GM18867 (cell line): Measurements from ENCODE around the gene FBXW10.
"Not testable (repeated sequence)": the region's sequence is repeated elsewhere in the genome, so short reads cannot be mapped to it uniquely, and the experiment has no call there.

Experiments
- ATAC-seq: cut with Tn5 transposase; IDR thresholded peaks from one replicate; pipeline ENCODE4 v1.9.1; 2021; ENCODE audit warnings: mild to moderate bottlenecking, moderate library complexity; ENCODE audit not compliant: unreplicated experiment

Gene FBXW10

DNA sequence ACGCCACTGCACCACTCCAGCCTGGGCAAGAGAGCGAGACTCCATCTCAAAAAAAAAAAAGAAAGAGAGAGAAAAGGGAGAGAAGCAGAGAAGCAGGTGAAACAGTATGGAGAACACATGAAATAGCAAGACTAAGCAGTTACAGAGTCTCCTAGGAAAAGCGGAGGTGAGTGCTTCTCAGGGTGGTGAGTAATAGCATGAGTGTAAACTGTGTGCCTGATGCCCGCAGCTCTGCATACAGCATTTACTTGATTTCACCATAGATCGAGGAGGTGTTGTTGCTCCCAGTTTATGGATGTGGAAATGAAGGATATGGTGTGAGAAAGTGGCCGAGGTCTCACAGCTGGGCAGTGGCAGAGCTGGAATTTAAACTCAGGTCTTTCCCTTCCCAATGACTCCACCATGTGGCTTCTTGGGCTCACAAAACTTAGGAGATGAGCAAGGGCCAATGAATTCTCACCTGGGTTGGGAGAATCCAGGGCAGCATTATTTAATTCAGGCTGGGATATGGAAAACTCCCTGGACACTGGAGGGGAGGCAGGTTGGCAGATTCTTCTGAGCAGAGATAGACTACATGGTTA is 10.1 kb downstream of the FBXW10 start:
- not testable (repeated sequence) for ATAC-seq

DNA sequence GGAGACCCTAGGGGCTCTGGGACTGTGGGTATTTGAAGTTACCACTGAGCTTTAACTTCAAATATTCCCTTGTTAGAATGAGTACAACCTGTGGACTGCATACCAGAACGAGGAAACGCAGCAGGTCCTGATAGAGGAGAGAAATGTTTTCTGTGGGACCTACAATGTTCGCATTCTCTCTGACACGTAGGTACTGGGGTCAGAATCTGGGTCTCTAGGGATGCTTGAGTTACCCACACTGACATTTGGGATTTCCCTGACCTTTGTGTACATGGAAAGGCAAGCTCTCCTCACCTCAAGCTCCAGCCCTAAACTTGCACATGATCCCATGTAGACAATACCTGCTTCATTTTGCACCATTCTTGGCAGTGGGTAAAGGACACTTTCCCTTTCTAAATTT is 12.1 kb downstream of the FBXW10 start:
- not testable (repeated sequence) for ATAC-seq

DNA sequence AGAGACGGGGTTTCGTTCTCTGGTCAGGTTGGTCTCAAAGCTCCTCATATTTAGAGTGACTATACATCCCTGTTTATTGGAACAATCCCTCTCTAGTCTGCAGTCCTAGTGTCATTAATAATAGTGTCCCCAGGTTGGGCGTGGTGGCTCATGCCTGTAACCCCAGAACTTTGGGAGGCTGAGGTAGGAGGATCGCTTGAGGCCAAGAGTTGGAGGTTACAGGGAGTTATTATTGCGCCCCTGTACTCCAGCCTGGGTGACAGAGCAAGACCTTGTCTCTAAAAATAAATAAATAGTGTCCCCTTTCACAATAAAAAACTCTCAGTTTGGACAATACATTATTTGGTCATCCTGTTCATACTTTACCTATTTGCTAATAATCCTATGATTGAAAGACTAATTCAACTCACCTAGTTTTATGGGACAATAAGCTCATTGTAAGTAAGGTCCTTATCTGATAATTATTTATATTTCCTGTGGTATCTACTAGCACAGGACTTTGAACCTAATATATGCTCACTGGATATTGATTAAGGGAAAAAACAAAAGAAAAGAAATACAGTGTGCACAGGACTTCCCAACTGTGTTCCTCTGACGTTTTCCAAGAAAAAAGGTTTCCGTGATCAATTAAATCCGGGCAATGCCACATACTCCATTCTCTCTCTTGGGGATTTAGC is 13.7 kb downstream of the FBXW10 start:
- ATAC-seq, result not testable (repeated sequence)

DNA sequence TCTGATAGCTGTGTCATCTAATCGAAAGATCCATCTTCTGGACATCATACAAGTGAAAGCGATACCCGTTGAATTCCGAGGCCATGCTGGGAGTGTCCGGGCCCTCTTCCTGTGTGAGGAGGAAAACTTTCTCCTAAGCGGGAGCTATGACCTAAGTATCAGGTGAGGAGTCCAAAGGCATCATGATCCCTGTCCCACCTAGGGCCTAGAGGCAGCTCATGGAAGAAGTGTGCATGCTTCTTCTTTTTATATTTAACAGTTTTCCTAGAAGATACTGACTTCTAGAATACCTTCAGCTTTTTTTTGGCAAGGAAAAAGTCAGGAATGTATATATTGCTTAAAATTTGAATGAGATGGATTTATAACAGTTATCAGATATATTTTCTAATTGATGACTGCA is 14.5 kb downstream of the FBXW10 start:
- not testable (repeated sequence) for ATAC-seq

DNA sequence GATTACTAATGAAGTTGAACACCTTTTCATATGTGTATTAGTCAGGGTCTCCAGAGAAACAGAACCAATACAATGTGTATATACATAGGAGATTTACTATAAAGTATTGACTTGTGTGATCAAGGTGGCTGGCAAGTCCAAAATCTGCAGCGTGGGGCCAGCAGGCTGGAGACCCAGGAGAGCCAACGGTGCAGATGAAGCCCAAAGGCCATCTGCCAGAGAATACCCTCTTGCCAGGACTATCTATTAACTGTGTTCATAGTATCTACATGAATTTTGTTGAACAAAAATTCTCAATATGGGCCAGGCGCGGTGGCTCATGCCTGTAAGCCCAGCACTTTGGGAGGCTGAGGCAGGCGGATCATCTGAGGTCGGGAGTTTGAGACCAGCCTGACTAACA is 16.4 kb downstream of the FBXW10 start:
- ATAC-seq, result not testable (repeated sequence)

DNA sequence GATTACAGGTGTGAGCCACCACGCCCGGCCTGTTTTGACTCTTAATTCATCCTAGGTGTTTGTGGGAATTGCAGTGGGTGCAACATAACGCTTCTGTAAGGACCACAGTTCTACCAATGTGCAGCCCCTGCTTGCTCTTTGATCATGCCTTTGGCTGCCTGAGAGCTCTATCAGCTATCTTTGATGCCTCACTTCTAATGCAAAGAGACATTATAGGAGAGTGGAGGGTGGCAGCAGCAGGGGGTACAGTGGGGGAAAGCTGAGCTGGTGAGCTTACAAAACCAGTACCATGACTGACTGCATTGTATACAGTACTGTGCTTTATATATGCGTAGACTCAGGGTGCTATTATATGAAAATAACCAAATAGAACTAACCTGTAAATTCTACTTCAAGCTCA is 26.7 kb downstream of the FBXW10 start:
- ATAC-seq, result not testable (repeated sequence)

DNA sequence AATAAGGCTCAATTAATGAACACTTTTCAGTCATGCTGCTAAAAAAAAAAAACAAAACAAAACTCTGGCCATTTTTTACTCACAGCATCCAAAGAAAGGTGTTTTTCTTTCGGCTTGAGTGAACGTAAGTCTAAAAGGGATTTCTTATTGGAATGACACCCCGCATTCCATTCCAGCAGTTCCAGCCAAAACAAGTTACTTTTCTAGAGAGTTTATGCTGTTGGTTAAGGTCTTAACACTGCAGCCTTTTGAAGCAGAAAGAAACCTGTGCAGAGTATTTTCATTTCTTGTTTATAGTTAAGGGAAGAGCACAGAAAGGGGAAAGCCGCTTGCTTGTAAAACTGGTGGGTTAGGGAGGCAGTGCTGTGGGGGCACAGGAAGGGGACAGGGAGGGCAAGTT is 27.2 kb downstream of the FBXW10 start:
- ATAC-seq, result not testable (repeated sequence)

DNA sequence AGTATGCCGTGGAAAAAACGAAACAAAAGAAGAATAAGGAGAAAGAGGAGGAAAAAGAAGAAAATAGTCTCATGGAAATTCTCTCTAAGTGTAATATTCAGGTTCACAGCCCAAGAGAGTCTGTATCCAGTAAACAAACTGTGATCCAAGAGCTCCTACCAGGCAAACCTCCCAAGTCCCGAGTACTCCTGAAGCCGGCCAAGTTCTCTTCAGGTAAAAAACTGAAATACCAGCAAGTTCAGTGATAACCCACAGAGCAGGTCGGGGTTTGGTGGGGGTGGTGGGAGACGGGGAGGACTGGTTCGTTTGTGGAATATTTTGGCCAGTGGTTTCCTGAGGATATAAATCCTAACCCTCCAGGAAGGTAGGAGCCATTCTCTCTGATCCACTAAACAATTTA is 28.6 kb downstream of the FBXW10 start:
- no peak for ATAC-seq

DNA sequence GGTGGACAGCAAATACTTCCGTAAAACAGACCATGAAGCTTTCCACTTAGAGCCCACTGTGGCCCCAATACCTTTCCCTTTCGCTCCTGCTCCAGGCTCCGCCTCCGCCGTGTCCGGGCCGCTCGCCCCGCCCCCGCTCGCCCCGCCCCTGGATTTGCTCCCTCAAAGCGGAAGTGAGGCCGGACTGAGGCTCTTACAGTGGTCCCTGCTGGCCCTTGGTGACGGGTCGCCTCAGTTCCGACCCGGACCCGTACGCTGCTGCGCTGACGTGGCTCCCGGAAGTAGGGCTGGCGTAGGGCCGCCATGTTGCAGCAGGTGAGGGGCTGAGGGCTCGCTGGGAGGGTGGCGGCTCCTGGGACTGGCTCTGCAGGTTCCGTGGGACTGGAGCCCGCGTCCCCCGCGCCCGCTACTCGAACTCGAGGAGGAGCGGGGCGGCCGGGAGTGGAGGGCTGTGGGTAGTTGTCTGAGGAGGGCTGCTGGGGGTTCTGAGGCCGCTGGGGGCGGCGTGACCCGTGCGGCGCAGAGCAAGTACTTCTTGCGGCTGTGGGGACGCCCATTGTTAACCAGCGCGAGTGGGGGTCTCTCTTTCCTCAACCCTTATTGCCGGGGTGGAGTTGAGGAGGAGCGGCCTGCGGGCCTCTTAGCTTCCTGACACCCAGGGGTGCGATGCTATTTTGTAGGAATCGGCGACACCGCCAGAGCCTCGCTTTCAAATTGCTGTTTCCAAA is 37.3 kb downstream of the FBXW10 start, which contains the start of gene TVP23B:
TSS of gene TVP23B (plus strand) at position 193 of the 728 bp plus-strand sequence. CDS start at position 304, 111 bp downstream.
- ATAC-seq, result peak; percentile 97

DNA sequence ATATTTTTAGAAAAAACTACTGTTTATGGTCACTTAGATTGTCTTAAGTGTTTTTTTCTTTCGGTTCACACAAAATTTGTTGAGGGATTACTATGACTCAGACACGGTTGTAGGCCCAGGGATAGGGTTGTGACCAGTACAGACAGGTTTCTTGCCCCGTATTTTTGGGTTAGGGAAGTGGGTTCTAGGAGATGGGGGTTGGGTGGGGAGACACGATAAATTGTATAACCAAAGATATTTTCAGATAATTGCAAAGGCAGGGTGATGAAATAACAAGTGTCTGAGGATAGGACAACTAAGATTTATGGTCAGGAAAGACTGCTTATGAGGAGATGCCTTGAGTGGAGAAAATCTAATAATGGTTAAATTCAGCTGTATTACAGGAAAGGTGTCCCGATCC is 38.0 kb downstream of the FBXW10 start:
- not testable (repeated sequence) for ATAC-seq

DNA sequence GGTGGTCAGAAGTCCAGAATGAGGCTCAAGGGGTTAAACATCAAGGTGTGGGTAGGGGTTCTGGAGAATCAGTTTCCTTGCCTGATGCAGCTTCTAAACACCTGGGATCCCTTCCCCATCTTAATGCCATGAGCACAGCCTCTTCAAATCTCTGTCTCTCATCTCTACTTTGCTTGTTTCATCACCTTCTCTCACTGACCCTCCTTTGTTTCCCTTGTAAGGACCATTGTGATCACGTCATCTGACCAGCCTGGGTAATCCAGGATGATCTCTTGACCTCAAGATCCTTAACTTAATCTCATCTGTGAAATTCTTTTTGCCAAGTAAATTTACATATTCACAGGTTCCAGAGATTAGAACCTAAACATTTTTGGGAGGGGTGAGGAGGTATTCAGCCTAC is 42.1 kb downstream of the FBXW10 start:
- not testable (repeated sequence) for ATAC-seq

DNA sequence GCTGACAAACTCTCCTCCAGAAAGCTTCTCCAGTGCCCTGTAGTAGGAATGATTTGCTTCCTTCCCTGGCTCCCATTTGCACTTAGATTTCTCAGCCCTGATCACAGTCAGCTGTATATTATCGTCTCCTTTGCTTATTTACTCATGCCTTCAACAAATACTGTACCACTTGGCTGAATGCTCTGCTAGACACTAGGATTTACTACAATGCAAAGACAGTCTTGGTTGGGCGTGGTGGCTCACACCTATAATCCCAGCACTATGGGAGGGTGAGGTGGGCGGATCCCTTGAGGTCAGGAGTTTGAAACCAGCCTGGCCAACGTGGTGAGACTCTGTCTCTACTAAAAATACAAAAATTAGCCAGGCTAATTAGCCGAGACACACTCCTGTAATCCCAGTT is 43.0 kb downstream of the FBXW10 start:
- ATAC-seq, result not testable (repeated sequence)

DNA sequence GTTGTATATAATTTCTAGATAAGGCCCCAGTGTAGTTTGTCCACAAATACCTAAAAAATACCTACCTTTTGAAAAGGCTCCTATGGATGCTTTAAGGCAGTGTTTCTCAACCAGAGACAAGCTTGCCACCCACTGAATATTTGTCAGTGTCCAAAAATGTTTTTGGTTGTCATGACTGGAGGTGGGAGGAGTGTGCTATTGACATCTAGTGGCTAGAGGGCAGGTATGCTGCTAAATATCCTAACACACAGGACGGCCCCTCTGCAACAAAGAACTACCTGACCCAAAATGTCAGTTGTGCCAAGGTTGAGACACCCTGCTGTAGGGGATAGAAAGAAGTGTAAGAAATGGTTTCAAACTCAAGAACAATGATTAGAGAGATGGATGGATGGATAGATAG is 47.5 kb downstream of the FBXW10 start:
- ATAC-seq, result peak; percentile 50

DNA sequence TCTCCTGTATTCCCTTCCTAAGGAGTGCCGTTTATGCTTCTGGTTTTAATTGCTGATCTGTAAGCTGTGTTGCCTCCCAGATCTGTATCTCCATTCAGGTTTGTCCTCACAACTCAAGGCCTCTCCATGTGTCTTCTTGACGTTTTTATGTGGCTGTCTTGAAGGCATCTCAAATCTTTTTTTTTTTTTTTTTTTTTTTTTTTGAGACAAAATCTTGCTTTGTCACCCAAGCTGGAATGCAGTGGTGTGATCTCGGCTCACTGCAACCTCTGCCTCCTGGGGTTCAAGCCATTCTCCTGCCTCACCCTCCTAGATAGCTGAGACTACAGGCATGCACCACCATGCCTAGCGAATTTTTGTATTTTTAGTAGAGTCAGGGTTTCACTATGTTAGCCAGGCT is 51.0 kb downstream of the FBXW10 start:
- ATAC-seq, result not testable (repeated sequence)

DNA sequence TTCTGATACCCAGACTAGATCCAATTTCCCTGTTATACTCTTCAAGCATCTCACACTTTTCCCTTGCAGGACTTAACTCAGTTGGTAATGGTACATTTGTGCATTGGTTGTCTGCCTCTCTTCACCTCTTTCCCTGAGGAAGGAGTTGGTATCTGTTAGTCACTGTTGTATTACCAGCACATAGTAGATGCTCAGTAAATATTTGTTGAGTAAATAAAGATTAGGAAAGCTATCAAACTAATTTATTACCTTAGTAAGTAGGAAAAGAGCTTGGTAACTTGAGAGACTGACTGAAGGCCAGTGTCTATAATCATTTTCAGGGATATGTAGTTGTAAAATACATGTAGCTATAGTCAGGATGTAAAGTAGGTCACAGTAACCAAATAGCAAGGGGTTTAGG is 53.0 kb downstream of the FBXW10 start:
- not testable (repeated sequence) for ATAC-seq

DNA sequence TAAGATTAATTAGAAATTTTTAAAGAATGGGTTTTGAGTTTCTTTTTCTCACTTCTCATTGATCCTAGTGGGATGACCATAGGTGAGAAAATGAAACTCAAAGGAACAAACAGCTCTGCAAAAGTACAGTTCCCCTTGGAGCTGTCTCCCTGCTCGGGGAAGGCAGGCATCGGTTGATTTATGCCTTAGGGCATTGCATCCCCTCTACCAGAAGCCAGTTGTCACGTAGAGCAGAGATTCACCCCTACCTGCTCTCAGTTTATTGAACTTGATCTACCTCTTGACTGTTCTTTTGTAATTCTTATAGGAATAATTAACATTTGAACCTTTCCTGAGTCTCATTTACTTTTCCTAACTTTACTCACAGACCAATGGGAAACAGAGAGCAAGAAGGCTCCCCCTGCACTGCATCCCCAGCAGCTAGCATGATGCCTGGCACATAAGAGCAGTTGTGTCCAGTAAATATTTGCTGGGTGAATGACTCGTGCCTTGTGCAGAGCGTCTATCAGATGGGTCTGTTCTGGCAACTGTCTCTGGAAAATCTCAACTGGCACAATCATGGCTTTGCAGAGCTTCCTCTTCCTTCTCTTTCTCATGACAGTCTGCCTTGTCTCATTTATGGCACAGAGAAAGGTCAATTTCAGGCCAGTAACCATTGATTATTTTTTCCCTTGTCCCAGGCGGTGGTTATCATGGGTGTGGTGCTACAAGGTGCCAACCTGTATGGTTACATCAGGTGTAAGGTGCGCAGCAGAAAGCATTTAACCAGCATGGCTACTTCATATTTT is 59.8 kb downstream of the FBXW10 start:
- not testable (repeated sequence) for ATAC-seq

DNA sequence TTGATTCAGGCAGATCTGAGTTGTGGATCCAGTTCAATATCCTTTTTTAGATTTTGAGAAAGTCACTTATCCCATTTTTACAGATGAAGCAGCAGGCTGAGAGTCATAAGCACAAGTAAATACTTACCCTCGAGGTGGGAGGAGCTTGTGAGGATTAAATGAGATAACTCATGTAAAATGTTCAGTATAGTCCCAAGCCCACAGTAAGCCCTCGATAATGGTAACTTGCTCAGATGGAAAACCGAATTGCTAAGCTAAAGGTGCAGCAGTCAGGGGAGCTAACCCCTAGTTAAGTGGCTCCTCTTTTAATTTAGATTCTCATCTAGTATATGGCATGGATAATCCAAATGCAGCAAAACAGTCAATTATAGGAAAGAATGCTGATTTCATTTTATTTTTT is 72.1 kb downstream of the FBXW10 start:
- not testable (repeated sequence) for ATAC-seq

DNA sequence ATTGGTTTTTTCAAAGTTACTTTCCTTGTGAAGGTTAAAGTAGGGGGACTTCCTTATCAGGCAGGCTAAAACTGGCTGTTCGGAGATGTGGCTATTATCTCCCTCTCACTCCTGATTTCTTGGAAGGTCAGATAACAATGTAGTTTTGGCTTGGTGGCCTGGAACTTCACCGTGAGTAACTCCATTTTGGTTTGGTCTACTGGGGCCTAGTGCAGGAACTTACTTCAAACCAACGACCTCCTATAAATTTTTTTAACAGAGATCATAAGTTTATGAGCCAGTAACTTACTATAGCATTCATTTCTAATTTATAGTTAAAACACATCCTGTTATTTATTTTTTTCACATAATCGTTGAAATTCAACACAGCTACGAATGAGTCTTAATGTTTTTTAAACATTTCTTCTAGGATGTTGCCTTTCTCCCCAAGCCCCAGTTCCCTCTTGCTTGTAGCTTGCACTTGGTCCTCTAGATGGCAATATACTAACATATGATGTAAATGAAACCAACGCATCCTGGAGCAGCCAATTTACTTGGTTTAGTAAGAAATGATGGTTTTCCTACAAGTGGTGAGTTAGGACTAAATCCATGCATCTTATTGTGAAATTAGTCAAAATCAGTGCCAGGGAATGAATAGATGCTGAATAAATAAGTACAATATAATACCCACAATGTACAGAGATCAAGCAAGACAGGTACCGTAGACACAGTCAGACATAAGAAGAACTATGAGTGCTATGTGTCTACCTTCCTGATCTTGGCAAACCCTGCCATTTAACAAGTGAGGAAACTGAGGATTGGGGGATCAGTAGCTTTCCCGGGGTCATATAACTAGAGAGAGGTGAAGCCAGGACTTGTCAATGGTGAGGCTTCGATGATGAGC is 72.9 kb downstream of the FBXW10 start:
- ATAC-seq, result not testable (repeated sequence)

DNA sequence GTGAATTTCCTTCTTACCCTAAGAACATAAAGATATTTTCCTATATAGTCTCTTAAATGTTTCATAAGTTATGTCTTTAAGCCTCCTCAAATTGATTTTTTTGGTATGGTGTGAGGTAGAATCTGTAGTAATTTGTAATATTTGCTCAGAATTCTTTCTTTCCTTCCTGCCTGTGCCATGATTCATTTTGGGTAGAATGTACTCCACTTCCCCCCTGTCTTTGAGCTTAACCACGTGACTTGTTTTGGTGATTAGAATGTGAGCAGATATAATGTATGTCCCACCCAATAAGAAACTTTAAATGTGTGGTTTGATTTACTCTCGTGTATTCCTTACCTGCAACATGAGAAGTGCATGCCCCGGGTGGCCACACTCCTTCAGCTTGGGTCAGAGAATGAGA is 77.6 kb downstream of the FBXW10 start:
- not testable (repeated sequence) for ATAC-seq

DNA sequence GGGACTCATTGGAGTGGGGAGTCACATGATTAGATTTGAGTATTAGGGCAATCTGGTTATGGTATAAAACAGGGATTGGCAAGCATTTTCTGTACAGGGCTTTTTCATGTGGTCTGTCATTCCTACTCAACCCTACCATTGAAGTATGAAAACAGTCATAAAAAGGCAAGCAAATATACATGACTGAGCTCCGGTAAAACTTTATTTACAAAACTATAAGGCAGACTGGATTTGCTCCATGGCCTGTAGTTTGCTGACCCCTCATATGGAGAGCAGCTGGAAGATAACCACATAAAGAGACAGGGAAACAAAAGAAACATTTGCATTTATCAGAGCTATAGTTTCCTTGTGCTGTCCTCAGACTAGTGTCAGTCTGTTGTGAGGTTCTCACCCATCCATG is 83.8 kb downstream of the FBXW10 start:
- ATAC-seq, result not testable (repeated sequence)
